Neural cell (in vitro differentiated cells): ENCODE data around the gene COPA.

ENCODE experiments used
- CTCF ChIP-seq: fragments of 450-650 bp; IDR thresholded peaks from 2 replicates; pipeline ENCODE4 v1.5.1; 2014; ENCODE audit warnings: antibody characterized with exemption, mild to moderate bottlenecking, moderate library complexity; ENCODE audit not compliant: poor library complexity, severe bottlenecking
- EP300 ChIP-seq: fragments of 450-650 bp; conservative IDR thresholded peaks from 2 replicates; pipeline ENCODE4 v1.6.1; 2014; ENCODE audit warnings: antibody characterized with exemption, mild to moderate bottlenecking, moderate library complexity; ENCODE audit not compliant: poor library complexity, severe bottlenecking
- EZH2 ChIP-seq: fragments of 200-600, 300-800 bp; shearing (Covaris generic), sonication (generic); IDR thresholded peaks from 2 replicates; pipeline ENCODE4 v1.6.1; 2014; ENCODE audit warnings: antibody characterized with exemption, low read length, borderline replicate concordance, mild to moderate bottlenecking; ENCODE audit not compliant: insufficient read depth, poor library complexity, severe bottlenecking
- MXI1 ChIP-seq: fragments of 450-650 bp; conservative IDR thresholded peaks from 2 replicates; pipeline ENCODE4 v1.6.1; 2014; ENCODE audit warnings: antibody characterized with exemption, mild to moderate bottlenecking; ENCODE audit not compliant: poor library complexity, severe bottlenecking
- POLR2AphosphoS5 ChIP-seq: IDR thresholded peaks from 2 replicates; pipeline ENCODE4 v1.6.1; 2012
- RAD21 ChIP-seq: fragments of 450-650 bp; conservative IDR thresholded peaks from 2 replicates; pipeline ENCODE4 v1.6.1; 2014; ENCODE audit warnings: antibody characterized with exemption, mild to moderate bottlenecking, moderate library complexity
- REST ChIP-seq: IDR thresholded peaks from 2 replicates; pipeline ENCODE4 v1.6.1; 2012; ENCODE audit warnings: borderline replicate concordance
- SMC3 ChIP-seq: fragments of 450-650 bp; conservative IDR thresholded peaks from 2 replicates; pipeline ENCODE4 v1.6.1; 2014; ENCODE audit warnings: antibody characterized with exemption, mild to moderate bottlenecking, moderate library complexity; ENCODE audit not compliant: poor library complexity
- TAF1 ChIP-seq: IDR thresholded peaks from 2 replicates; pipeline ENCODE4 v1.6.1; 2012; ENCODE audit warnings: low read depth

GRCh38 chr1:160360227-160360695 is 17.2 kb upstream of the COPA start:
- no peak for TF ChIP-seq TAF1
- no peak for TF ChIP-seq RAD21
- TF ChIP-seq CTCF, result no peak
- no peak for TF ChIP-seq REST
- no peak for TF ChIP-seq EP300
- TF ChIP-seq POLR2AphosphoS5, result no peak
- no peak for TF ChIP-seq EZH2
- TF ChIP-seq MXI1, result no peak
- TF ChIP-seq SMC3, result no peak
